AG10803 (cell line): ENCODE measurements around the gene FARP1.
"Not testable (repeated sequence)": the region's sequence is repeated elsewhere in the genome, so short reads cannot be mapped to it uniquely, and the experiment has no call there.

ENCODE experiments used
- DNase-seq: peaks from one replicate; pipeline ENCODE4 v3.0.0; 2010; ENCODE audit warnings: low read depth
- H3K4me3 ChIP-seq: 2 replicates; pipeline ENCODE4 v1.5.1; 2011; ENCODE audit warnings: mild to moderate bottlenecking, low read length, control low read depth
- TF ChIP-seq, protein P1 (sequence below): conservative IDR thresholded peaks from 2 replicates; pipeline ENCODE4 v1.5.1; 2011; ENCODE audit warnings: mild to moderate bottlenecking, low read length, control low read depth, inconsistent platforms

The FARP1 gene

DNA sequence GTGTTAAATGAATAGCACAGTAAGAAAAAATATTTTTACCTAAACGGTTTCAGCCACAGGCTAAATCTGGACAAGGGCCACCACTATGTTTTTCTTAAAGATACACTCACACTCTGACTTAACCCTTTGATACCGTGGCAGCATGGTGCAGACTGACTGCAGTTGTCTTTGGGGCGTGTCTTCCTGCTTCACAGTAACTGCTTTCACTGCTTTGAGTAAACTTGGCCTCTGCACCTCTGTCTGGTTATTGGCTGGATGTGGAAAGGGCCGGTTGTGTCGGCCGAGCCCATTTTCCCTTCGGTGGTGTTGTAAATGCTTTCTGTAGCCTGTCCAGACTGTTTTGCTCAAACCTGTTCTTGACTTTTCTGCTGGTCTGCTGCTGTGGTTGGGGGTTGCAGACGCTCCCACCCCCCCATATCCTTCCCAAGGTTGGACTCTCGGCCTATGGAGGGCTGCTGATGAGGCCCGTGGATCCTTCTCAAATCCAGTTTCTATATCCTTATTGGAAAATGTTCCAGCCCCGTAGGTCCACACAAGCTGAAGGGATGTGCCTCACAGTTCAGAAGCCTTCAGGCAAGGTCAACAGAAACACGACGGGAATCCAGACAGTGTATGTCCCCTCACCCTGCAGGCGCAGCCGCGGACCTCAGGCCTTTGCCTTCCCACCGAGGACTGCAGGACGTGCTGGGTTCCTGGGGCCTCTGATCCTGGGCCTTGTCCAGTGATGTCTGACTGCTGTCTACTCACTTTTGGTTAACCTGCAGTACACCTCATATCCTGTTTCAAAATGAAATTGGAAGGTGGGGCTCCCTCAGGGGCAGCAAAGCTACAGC, 124.4 kb downstream of the FARP1 start:
- DNase-seq: no peak
- TF ChIP-seq, protein P1, sequence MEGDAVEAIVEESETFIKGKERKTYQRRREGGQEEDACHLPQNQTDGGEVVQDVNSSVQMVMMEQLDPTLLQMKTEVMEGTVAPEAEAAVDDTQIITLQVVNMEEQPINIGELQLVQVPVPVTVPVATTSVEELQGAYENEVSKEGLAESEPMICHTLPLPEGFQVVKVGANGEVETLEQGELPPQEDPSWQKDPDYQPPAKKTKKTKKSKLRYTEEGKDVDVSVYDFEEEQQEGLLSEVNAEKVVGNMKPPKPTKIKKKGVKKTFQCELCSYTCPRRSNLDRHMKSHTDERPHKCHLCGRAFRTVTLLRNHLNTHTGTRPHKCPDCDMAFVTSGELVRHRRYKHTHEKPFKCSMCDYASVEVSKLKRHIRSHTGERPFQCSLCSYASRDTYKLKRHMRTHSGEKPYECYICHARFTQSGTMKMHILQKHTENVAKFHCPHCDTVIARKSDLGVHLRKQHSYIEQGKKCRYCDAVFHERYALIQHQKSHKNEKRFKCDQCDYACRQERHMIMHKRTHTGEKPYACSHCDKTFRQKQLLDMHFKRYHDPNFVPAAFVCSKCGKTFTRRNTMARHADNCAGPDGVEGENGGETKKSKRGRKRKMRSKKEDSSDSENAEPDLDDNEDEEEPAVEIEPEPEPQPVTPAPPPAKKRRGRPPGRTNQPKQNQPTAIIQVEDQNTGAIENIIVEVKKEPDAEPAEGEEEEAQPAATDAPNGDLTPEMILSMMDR: no peak

DNA sequence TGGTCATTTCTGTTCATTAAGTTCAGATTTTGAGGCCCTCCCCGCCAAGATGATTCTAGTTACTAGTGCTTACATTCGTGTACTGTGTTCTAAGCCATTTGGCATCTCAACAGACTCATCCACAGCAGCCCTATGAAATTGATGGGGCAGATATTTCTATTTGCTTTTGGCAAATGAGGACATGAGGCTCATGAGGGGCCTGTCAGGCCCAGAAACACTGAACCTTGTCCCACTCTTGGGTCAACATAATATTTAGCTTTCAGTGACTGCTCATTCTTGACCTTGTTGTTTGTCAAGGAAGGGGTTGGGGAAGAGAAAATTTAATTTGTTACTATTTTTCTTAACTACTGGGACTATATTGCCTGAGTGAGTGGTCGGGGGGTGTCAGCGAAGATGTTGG, 126.5 kb downstream of the FARP1 start:
- no peak overlapping the region for H3K4me3 ChIP-seq
- TF ChIP-seq, protein P1: no peak
- no peak for DNase-seq

More for the DNA sequence above, 124.4 kb downstream of the FARP1 start:
- no peak overlapping the region for H3K4me3 ChIP-seq

DNA sequence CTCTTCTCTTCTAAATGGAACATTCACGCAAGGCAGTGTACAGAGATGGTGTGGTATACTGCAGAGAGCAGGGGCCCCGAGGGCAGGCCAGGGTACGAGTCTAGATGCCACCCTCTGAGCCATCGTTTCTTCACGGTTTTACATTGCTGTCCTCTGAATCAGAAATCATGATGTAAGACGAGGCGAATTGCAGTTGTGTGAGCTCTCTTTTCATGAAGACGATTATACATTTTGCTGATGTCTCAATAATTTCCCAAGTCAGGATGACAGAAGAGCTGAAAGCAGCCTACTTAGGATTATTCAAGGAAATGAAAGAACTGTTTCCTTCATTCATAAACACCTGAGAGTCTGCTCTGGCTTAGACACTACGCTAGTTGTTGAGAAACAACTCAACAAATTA, 127.9 kb downstream of the FARP1 start:
- TF ChIP-seq, protein P1: no peak
- no peak overlapping the region for H3K4me3 ChIP-seq
- no peak for DNase-seq

DNA sequence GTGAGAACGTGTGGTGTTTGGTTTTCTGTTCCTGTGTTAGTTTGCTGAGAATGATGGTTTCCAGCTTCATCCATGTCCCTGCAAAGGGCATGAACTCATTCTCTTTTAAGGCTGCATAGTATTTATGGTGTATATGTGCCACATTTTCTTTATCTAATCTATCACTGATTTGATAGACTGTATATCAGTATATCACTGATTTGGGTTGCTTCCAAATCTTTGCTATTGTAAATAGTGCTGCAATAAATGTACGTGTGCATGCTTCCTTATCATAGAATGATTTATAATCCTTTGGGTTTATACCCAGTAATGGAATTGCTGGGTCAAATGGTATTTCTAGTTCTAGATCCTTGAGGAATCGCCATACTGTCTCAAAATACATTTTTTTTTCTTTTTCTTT, 128.8 kb downstream of the FARP1 start:
- not testable (repeated sequence) for DNase-seq, H3K4me3 ChIP-seq

DNA sequence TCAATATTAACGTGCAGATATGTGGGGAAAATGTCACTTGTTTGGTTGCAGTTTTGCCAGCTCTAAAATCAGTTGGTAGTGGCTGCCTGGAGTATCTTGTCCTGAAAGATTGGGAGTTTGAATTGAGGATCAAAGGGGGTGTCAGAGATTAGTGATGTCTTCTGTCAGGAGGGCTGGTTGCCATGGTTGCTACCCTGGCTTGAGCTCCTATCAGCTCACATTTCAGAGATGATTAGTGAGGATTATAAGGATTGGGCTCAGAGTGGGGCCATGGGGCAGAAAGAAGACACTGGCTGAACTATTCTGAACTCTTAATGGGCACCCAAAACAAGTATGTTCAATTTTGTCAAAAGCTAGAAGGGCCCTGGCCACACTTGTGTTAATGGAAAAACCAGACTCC, 129.7 kb downstream of the FARP1 start:
- TF ChIP-seq, protein P1: no peak
- no peak for DNase-seq
- no peak overlapping the region for H3K4me3 ChIP-seq

DNA sequence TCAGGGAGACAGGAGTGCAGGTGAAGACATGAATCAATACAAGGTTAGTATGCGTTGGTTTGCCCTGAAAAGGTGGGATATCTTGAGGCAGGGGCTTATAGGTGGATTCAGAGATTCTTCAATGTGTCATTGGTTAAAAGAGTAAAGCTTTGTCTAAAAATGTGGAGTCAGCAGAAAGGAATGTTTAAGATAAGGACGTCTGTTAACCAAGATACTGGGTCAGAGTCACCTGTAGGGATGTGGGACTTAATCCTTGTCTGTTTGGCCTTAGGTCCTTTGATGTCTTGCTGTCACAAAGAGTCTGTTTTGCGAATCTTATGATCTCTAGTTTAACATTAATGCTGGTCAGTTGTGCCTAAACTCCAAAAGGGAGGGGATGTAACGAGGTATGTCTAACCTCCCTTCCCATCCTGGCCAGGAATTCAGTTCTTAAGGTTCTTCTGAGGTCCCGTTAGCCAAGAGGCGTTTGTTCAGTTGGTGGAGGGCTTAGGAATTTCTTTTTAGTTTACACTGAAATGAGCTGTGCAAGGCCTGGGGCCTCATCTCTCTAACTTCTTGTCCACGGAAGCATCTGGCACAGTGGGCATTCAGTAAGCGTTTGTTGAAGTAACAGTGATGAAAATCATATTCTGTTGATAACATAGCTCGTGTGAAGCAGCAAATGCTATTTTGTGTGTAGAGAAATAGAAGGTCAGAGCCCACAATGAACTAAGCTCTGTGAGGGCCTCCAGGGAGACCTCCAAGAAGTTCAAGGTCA, 130.4 kb downstream of the FARP1 start:
- H3K4me3 ChIP-seq: no peak overlapping the region
- TF ChIP-seq, protein P1: no peak
- no peak for DNase-seq

DNA sequence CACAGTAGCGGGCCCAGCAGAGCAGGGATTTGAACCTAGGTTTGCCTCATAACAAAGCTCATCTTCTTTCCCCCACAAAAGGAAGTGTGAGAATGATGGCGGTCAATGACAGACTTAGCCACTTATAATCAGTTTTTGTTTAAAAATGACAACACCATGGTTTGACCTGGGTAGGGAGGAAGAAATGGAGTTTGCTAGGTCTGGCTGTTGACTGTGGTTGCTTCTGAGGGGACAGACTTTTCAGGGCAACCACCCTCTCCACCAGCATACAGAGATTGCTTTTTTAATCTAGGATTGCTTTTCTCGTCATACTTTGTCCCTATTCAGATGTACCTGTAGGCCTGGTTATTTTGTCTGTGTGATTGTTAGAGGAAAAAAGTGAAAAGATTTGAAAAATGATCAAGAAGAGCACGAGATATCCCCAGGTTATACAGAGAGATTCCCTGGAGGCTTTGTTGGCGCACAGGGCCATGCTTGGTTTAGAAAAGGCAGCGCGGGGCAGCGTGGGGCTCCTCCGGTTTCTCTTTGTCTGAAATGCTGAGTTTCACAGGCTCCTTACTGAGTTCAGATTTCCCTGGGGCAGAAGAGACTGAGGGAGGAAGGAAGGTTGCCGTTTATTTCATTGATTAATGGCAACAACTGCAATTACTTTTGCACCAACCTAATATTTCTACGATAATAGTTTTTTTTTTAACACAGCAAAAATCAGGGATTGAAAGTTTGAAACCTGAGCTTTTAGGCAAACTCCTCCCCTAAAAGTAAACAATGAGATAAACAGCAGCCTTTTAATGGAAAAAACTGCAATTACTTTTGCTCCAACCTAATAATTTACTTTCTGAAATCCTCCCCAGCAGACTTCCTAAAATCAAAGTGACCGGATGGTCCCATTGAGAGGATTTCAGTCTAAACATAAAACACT, 131.2 kb downstream of the FARP1 start:
- no peak overlapping the region for H3K4me3 ChIP-seq
- no peak for DNase-seq
- TF ChIP-seq, protein P1: no peak
